SK-N-MC (cell line): ENCODE measurements around the gene UNC93A.

Experiments used
- DNase-seq: peaks from one replicate; pipeline ENCODE4 v3.0.0-alpha.2; 2011; ENCODE audit warnings: low read depth, low spot score
- H3K27ac ChIP-seq: fragments of 200-600 bp; sonication (generic); 2 replicates; pipeline ENCODE4 v1.5.1; 2016; ENCODE audit warnings: mixed run types
- H3K36me3 ChIP-seq: fragments of 200-600 bp; sonication (generic); 2 replicates; pipeline ENCODE4 v1.6.1; 2017; ENCODE audit warnings: antibody characterized with exemption, low read length, mixed read lengths; ENCODE audit not compliant: insufficient read depth
- H3K4me3 ChIP-seq: fragments of 200-600 bp; sonication (generic); 2 replicates; pipeline ENCODE4 v1.5.1; 2016
- H3K9ac ChIP-seq: fragments of 200-600 bp; sonication (generic); 2 replicates; pipeline ENCODE4 v1.8.0; 2017; ENCODE audit warnings: mixed run types, mixed read lengths; ENCODE audit not compliant: insufficient read length
- H3K9me3 ChIP-seq: fragments of 200-600 bp; sonication (generic); 2 replicates; pipeline ENCODE4 v1.6.1; 2017; ENCODE audit warnings: low read depth, mild to moderate bottlenecking, antibody characterized with exemption, low read length, moderate library complexity, mixed read lengths
- EZH2 ChIP-seq: fragments of 200-600 bp; sonication (generic); IDR thresholded peaks from one replicate; pipeline ENCODE4 v1.6.1; 2017; ENCODE audit warnings: antibody characterized with exemption
- FOXP2 ChIP-seq: optimal IDR thresholded peaks from 2 replicates; pipeline ENCODE3; 2011; ENCODE audit warnings: mild to moderate bottlenecking, moderate library complexity; ENCODE audit not compliant: insufficient read depth; ENCODE audit errors: extremely low read length, control extremely low read depth
- POLR2AphosphoS5 ChIP-seq: IDR thresholded peaks from 2 replicates; pipeline ENCODE4 v1.6.1; 2012; ENCODE audit warnings: mild to moderate bottlenecking, low read depth, low read length, borderline replicate concordance

Gene UNC93A

DNA sequence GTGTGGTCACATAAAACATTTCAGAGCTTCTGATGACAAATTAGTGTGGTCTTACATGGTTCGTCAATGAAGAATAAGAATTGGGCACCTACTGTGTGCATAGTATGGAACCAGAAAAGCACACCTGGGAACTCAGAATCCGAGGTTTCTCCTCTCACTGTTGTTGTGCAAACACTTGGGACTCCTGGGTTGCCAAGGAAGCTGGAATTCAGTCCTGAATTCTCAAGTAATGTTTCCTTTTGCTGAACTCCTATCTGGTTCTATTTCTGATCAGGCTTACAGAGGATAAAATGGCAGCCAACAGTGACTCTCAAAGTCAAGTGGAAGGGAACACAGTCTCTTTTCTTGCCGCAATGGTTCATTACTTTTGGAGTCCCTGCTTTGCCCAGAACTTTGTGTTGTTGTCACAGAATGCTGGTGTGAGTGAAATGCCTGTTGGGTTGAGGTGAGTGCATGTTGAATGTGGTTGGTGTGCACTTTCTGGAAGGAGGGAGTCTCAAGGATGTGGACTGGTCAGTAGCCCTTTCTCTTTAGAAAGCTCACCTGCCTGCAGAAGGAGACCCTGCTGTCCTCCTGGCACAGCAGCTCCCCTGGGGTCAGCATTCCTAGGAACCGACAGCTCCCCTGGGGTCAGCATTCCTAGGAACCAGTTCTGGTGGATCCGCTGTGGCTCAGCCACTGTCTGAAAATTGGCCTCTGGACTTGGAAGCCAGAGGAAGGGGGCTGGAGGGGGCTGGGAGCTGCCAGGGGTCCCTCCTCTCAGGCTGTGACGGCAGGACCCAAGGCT is 1.4 kb downstream of the UNC93A start:
- H3K9me3 ChIP-seq, result no peaks in the 10 kb centered on the region
- TF ChIP-seq EZH2, result no peak
- TF ChIP-seq POLR2AphosphoS5, result no peak
- no peak for TF ChIP-seq FOXP2
- no peak overlapping the region for H3K9ac ChIP-seq
- DNase-seq, result no peak
- no peak overlapping the region for H3K4me3 ChIP-seq
- no peak overlapping the region for H3K27ac ChIP-seq
- H3K36me3 ChIP-seq, result no peaks in the 10 kb centered on the region

DNA sequence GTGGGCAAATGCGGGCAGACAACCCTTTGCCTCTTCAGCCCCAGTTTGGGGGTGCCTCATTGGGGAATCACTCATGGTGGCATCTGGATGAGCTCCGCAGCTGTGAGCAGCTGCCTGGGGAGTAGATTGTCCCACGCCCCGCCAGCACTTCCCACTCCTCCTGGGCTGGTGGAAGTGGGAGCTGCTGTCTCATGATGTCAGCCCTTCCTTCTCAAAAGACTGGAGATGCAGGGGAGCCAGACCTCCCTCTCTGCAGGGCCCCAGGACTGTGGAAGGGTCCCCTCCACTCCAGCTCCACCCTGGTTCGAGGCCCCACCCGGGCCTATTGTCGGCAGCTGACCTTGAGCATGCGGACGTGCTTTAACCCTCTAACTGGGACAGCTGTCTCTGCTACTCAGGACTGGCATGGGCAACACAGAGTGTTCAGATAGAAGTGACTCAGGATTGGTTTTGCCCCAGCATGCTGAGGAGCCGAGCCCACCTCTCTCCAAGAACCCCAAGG is 2.0 kb downstream of the UNC93A start:
- TF ChIP-seq EZH2, result no peak
- no peak for TF ChIP-seq FOXP2
- TF ChIP-seq POLR2AphosphoS5, result no peak
- no peak overlapping the region for H3K4me3 ChIP-seq
- no peaks in the 10 kb centered on the region for H3K9me3 ChIP-seq
- H3K27ac ChIP-seq, result no peak overlapping the region
- no peaks in the 10 kb centered on the region for H3K36me3 ChIP-seq
- no peak overlapping the region for H3K9ac ChIP-seq
- no peak for DNase-seq

DNA sequence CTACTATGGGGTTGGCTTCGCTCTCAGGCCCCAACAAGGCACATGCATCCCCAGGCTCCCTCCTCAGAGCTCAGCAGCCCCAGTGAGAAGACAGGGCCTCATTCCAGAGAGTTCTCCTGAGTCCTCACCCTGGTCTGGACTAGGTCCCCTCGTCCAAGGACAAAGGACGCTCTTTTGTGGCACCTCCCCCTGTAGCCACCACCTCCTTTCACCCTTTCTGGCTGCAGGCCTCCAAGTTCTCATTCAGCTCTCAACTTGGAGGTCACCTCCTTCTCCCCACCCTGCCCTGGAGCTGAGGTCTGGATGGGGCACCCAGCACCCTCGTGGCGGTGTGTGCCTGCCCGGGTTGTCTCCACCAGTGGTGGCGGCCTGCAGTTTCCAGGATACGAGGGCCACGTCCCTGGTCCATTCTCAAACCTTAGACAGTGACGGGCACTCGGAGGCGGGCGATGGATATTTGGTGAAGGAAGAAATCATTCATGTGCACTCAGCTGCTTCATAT is 2.5 kb downstream of the UNC93A start:
- Histone ChIP-seq H3K9me3 (no peaks in the 10 kb centered on the region), H3K36me3 (no peaks in the 10 kb centered on the region), H3K9ac (no peak overlapping the region), H3K4me3 (no peak overlapping the region), H3K27ac (no peak overlapping the region)
- no peak for TF ChIP-seq FOXP2
- TF ChIP-seq EZH2, result no peak
- no peak for TF ChIP-seq POLR2AphosphoS5
- no peak for DNase-seq

DNA sequence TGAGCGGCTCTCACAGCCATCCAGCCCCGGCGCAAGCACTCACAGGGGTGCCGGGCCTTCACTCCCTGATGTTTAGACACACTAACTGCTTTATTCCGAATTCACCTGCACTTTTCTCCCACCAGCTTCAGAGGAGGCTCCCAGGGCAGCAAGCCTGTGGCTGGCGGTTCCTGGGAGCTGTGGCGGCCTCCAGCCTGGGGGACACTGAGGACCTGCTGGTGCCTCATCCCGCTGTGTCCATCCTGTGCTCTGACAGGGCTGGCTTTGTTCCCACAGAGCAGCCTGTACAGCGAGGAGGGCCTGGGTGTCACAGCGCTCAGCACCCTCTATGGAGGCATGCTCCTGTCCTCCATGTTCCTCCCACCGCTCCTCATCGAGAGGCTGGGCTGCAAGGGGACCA is 3.1 kb downstream of the UNC93A start:
- no peak for DNase-seq
- no peak overlapping the region for H3K4me3 ChIP-seq

DNA sequence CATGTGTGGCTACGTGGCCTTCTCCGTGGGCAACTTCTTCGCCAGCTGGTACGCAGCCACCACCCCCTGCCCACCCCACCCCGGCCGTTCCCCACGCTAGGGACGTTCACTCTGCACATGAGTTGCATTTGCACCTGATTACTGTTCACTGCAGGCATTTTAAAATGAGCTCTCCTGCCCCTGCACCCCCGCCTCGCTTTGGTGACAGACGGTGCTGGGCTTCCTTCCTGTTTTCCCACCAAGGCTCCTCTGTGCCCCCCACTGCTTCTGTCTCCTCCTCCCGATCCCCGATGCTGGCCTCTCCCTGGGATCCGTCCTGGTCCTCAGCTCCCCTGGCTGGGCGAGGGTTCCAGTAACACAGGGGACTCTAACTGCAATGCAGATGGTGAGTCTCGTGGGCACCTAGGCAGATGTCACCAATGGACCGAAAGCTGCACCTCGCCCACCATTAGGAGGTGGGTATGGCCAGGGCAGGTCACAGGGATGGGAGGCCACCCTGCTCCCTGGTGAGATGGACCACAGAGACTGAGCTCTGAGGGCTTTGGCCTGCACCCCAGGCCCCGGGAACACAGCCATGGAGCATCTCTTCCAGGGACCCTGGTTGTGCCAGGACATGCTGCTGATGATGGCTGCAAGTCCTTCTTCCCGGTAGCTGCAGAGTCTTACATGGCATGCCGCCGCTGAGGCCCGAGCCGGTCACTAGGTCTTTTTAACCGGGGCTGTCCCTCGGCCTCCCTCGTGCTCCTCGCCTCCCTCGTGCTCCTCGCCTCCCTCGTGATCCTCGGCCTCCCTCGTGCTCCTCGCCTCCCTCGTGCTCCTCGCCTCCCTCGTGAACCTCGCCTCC is 3.8 kb downstream of the UNC93A start:
- Histone ChIP-seq H3K4me3 (no peak overlapping the region), H3K9ac (no peak overlapping the region), H3K36me3 (no peaks in the 10 kb centered on the region), H3K9me3 (no peaks in the 10 kb centered on the region), H3K27ac (no peak overlapping the region)
- TF ChIP-seq POLR2AphosphoS5, result no peak
- no peak for TF ChIP-seq FOXP2
- no peak for TF ChIP-seq EZH2
- no peak for DNase-seq

More for the DNA sequence above, 3.1 kb downstream of the UNC93A start:
- H3K9ac ChIP-seq, result no peak overlapping the region
- H3K36me3 ChIP-seq, result no peaks in the 10 kb centered on the region
- H3K9me3 ChIP-seq, result no peaks in the 10 kb centered on the region
- no peak for TF ChIP-seq POLR2AphosphoS5
- TF ChIP-seq FOXP2, result no peak
- no peak for TF ChIP-seq EZH2
- no peak overlapping the region for H3K27ac ChIP-seq

DNA sequence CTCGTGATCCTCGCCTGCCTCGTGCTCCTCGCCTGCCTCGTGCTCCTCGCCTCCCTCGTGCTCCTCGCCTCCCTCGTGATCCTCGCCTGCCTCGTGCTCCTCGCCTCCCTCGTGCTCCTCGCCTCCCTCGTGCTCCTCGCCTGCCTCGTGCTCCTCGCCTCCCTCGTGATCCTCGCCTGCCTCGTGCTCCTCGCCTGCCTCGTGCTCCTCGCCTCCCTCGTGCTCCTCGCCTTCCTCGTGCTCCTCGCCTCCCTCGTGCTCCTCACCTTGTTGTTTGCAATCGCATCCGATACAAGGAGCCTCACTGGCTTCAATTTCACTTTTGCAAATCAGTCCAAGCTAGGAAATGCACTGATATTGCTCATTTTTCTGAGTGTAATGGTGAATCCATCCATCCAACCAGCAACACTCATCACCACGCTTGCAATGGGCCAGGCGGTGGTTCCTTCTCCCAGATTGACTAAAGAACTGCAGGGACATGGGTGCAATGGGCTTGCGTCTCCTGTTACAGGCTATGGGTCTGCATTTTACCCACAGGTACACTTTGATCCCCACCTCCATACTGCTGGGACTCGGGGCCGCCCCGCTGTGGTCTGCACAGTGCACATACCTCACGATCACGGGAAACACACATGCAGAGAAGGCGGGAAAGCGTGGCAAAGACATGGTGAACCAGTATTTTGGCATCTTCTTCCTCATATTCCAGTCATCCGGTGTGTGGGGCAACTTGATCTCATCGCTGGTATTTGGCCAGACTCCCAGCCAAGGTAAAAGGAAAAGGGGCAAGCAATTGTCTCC is 4.6 kb downstream of the UNC93A start:
- DNase-seq, result no peak
- H3K36me3 ChIP-seq, result no peaks in the 10 kb centered on the region
- no peak overlapping the region for H3K4me3 ChIP-seq
- H3K9ac ChIP-seq, result no peak overlapping the region
- H3K27ac ChIP-seq, result no peak overlapping the region
- H3K9me3 ChIP-seq, result no peaks in the 10 kb centered on the region
- no peak for TF ChIP-seq POLR2AphosphoS5
- TF ChIP-seq FOXP2, result no peak
- TF ChIP-seq EZH2, result no peak

DNA sequence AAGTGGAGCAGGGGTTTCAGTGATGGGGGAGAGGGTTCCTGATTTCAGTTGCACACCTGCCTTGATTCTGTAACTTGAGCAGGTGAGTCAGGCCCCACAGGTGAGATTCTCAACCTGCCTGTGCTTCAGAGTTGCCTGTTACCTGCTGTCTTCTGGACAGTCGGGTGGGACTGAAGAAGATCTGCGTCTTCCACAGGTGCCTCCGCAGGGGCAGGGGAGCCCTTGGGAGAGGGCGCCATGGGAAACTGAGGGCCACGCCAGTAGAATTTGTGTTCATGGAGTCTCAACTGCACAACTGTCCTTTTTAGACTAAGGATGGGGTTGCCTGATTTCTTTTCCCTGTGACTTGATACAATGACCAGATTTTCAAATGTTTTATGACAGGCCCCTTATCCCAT is 5.2 kb downstream of the UNC93A start:
- Histone ChIP-seq H3K9me3 (no peaks in the 10 kb centered on the region), H3K27ac (no peak overlapping the region), H3K36me3 (no peaks in the 10 kb centered on the region), H3K9ac (no peak overlapping the region), H3K4me3 (no peak overlapping the region)
- TF ChIP-seq EZH2 (no peak), FOXP2 (no peak), POLR2AphosphoS5 (no peak)
- no peak for DNase-seq

DNA sequence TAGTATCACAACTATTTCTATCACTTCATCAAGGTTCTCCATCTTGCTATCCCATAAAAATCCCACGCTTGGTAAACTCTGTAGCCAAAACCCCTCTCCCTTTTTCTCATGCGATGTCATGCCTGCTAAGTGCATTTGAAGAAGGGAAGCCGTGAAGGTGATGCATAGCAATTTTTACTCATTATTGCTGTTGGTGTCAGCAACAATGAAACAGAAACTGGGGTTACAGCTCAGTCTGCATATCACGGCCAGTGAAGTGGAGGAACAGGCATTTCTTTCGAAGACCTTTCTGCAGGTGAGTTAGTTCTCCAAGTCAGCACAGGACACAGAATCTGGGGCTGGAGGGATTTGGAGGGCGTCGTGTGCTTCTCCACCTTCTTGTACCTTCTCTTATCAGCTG is 5.8 kb downstream of the UNC93A start:
- TF ChIP-seq EZH2 (no peak), POLR2AphosphoS5 (no peak), FOXP2 (no peak)
- Histone ChIP-seq H3K9me3 (no peaks in the 10 kb centered on the region), H3K27ac (no peak overlapping the region), H3K36me3 (no peaks in the 10 kb centered on the region), H3K4me3 (no peak overlapping the region), H3K9ac (no peak overlapping the region)
- no peak for DNase-seq

DNA sequence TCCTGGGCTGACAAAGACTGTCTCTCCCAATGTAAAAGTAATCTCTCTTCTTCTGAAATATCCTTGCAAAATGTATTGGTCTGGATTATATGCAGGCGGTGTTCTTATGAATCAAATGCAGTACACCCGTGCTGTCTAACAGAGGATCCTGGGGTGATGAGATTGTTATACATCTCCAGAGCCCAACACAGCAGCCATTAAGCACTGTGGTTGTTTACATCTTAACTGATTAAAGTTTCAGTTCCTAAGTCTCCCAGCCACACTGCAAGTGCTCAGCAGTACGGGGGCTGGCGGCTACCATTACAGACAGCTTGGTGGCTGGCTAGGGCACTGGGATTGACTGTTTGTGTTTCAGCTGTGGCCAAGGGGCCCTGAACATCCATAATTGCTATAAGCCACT is 7.0 kb downstream of the UNC93A start:
- Histone ChIP-seq H3K9me3 (no peaks in the 10 kb centered on the region), H3K4me3 (no peak overlapping the region), H3K9ac (no peak overlapping the region), H3K36me3 (no peaks in the 10 kb centered on the region), H3K27ac (no peak overlapping the region)
- DNase-seq, result no peak
- TF ChIP-seq POLR2AphosphoS5 (no peak), EZH2 (no peak), FOXP2 (no peak)
